ENCODE data around the gene NOG.
A peak's percentile ranks its signal among the peaks of the same experiment; 100 is the strongest.

Gene NOG

GRCh38 chr17:56597495-56597990 is 4.0 kb downstream of the NOG start:
- no peak for DNase-seq

- DNase-seq, result no peak
Observed at GRCh38 chr17:56598466-56598865, 5.0 kb downstream of the NOG start.

- no peak for DNase-seq
Observed at GRCh38 chr17:56599088-56599487, 5.6 kb downstream of the NOG start.

GRCh38 chr17:56599566-56599965 is 6.1 kb downstream of the NOG start:
- no peak for DNase-seq

GRCh38 chr17:56600256-56600655 is 6.8 kb downstream of the NOG start:
- DNase-seq, result no peak

GRCh38 chr17:56601591-56601990 is 8.1 kb downstream of the NOG start:
- no peak for DNase-seq

GRCh38 chr17:56602292-56603130 is 9.0 kb downstream of the NOG start:
- DNase-seq, result no peak

- peak; percentile 23 for DNase-seq
Observed at GRCh38 chr17:56603486-56604238, 10.2 kb downstream of the NOG start.

GRCh38 chr17:56604691-56605290 is 11.3 kb downstream of the NOG start:
- no peak for DNase-seq

GRCh38 chr17:56608944-56609343 is 15.4 kb downstream of the NOG start:
- no peak for DNase-seq

- no peak for DNase-seq
Observed at GRCh38 chr17:56610321-56610720, 16.8 kb downstream of the NOG start.

GRCh38 chr17:56613131-56613530 is 19.6 kb downstream of the NOG start:
- DNase-seq, result no peak

- no peak for DNase-seq
Observed at GRCh38 chr17:56614522-56614921, 21.0 kb downstream of the NOG start.

GRCh38 chr17:56616239-56616638 is 22.7 kb downstream of the NOG start:
- DNase-seq, result no peak

- no peak for DNase-seq
Observed at GRCh38 chr17:56623383-56623782, 29.9 kb downstream of the NOG start.

- peak; percentile 11 for DNase-seq
Observed at GRCh38 chr17:56624309-56624708, 30.8 kb downstream of the NOG start.

- no peak for DNase-seq
Observed at GRCh38 chr17:56624912-56625311, 31.4 kb downstream of the NOG start.

GRCh38 chr17:56629531-56630075 is 36.1 kb downstream of the NOG start:
- peak; percentile 14 for DNase-seq

- DNase-seq, result no peak
Observed at GRCh38 chr17:56630202-56630601, 36.7 kb downstream of the NOG start.

GRCh38 chr17:56633681-56634080 is 40.2 kb downstream of the NOG start:
- DNase-seq, result no peak

- no peak for DNase-seq
Observed at GRCh38 chr17:56635641-56636040, 42.1 kb downstream of the NOG start.

GRCh38 chr17:56636265-56636664 is 42.8 kb downstream of the NOG start:
- no peak for DNase-seq

- DNase-seq, result no peak
Observed at GRCh38 chr17:56637254-56637653, 43.8 kb downstream of the NOG start.

Measured in OCI-M1 (cell line).